ENCODE measurements around the gene PTPRF. TPM values are rescaled to one million over a fixed set of nuclear protein-coding genes. Genes with fewer than 3 reads are reported as not detected.

The PTPRF gene
- polyA plus RNA-seq, 3 donors: not detected

DNA sequence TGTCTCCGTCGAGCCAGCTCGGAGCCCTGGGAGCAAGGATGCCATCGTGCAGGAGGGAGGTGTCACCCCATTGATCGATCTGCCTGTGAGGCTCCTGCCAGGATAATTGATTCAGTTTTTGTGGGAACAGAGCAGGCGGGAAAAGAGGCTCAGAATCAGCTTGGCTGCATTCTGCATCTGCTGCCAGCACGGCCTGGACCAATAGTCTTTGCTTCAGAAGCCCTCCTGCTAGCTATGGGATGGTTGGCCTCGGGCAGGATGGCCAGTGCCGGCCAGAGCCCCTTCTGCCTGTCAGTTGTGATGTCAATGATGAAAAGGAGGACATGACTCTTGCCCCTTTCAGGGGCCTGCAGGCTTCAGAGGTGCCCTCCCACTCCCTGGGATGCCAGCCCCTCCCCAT, 39.6 kb downstream of the PTPRF start:
- Histone ChIP-seq H3K4me1 (ENCODE audit: control insufficient read depth in 1 of 2, insufficient read depth in 2 of 2, low read length in 2 of 2) (peaks cover 8 to 9% of the 10 kb centered on the region in 2 donors), H3K27me3 (ENCODE audit: control insufficient read depth in 2 of 2, insufficient read depth in 2 of 2, low read length in 2 of 2) (peaks cover 0 to 9% of the 10 kb centered on the region in 2 donors), H4K20me1 (ENCODE audit: insufficient read depth, low read length) (no peaks in the 10 kb centered on the region), H3K4me3 (replicated peaks in 1 of 3; ENCODE audit: low read depth in 2 of 3, low read length in 3 of 3) (no peak overlapping the region), H3K9ac (ENCODE audit: insufficient read depth, low read length, poor library complexity, severe bottlenecking) (no peak overlapping the region), H3K27ac (ENCODE audit: low read depth in 1 of 2, low read length in 2 of 2) (no peak overlapping the region), H3K9me3 (replicated peaks in 1 of 2; ENCODE audit: control insufficient read depth in 1 of 2, insufficient read depth in 1 of 2, low read length in 2 of 2) (no peaks in the 10 kb centered on the region), H3K79me2 (ENCODE audit: insufficient read depth, low read length) (no peaks in the 10 kb centered on the region), H2AFZ (ENCODE audit: insufficient read depth, low read depth, low read length, poor library complexity, severe bottlenecking) (no peak overlapping the region), H3K4me2 (replicated peaks; ENCODE audit: extremely low read depth, low read length, poor library complexity, severe bottlenecking) (no peak overlapping the region), H3K36me3 (replicated peaks in 1 of 2; ENCODE audit: control insufficient read depth in 1 of 2, insufficient read depth in 2 of 2, low read length in 2 of 2) (no peaks in the 10 kb centered on the region)
- 87% methylated on average over 8 of the region's 9 CpGs for WGBS (ENCODE audit: insufficient coverage)
- H3K4me3 Mint-ChIP-seq: no peak overlapping the region
- H3K4me1 Mint-ChIP-seq: peaks cover 9% of the 10 kb centered on the region
- peaks cover 3 to 21% (median 13%) of the 10 kb centered on the region in 3 donors for H3K27me3 Mint-ChIP-seq (ENCODE audit: low read depth in 3 of 3)
- no peaks in the 10 kb centered on the region for H3K9me3 Mint-ChIP-seq
- intact Hi-C loops (cut with micrococcal nuclease): no loop called here
- TF ChIP-seq, protein P1, sequence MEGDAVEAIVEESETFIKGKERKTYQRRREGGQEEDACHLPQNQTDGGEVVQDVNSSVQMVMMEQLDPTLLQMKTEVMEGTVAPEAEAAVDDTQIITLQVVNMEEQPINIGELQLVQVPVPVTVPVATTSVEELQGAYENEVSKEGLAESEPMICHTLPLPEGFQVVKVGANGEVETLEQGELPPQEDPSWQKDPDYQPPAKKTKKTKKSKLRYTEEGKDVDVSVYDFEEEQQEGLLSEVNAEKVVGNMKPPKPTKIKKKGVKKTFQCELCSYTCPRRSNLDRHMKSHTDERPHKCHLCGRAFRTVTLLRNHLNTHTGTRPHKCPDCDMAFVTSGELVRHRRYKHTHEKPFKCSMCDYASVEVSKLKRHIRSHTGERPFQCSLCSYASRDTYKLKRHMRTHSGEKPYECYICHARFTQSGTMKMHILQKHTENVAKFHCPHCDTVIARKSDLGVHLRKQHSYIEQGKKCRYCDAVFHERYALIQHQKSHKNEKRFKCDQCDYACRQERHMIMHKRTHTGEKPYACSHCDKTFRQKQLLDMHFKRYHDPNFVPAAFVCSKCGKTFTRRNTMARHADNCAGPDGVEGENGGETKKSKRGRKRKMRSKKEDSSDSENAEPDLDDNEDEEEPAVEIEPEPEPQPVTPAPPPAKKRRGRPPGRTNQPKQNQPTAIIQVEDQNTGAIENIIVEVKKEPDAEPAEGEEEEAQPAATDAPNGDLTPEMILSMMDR (IDR thresholded peaks at IDR 0.05): no peak
- no peak for DNase-seq
- no peaks in the 10 kb centered on the region for H3K36me3 Mint-ChIP-seq
- H3K27ac Mint-ChIP-seq: peak overlapping the region in 1 of 7 donors; percentile 50

DNA sequence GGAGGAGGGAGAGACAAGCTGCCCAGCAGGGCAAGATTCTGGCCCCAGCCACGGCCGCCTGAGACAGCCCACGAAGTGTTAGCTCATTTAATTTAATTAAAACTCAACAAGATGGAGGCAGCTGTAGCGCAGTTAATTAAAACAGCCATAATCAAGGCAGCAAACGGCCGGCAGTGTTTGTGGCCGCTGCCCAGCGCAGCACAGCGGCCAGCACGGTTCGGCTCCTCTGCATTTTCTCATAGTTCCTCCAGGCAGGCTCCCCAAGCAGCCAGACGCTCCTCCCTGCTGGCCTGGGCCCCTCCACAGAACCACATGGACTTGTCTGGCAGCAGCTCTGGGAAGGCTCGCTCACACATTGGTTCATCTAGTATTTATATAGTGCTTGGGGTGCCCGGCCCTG, 40.0 kb downstream of the PTPRF start:
- H3K4me2 ChIP-seq (replicated peaks; ENCODE audit: extremely low read depth, low read length, poor library complexity, severe bottlenecking): no peak overlapping the region
- no peak overlapping the region for H3K9ac ChIP-seq (ENCODE audit: insufficient read depth, low read length, poor library complexity, severe bottlenecking)
- Mint-ChIP-seq H3K36me3 (no peaks in the 10 kb centered on the region), H3K4me1 (peaks cover 12% of the 10 kb centered on the region), H3K4me3 (no peak overlapping the region), H3K9me3 (no peaks in the 10 kb centered on the region), H3K27ac (peak overlapping the region in 1 of 7 donors; percentile 50), H3K27me3 (ENCODE audit: low read depth in 3 of 3) (peaks cover 5 to 17% (median 10%) of the 10 kb centered on the region in 3 donors)
- H3K27ac ChIP-seq (ENCODE audit: low read depth in 1 of 2, low read length in 2 of 2): no peak overlapping the region
- no peak overlapping the region for H2AFZ ChIP-seq (ENCODE audit: insufficient read depth, low read depth, low read length, poor library complexity, severe bottlenecking)
- 96% methylated on average over 9 of the region's 14 CpGs for WGBS (ENCODE audit: insufficient coverage)
- H4K20me1 ChIP-seq (ENCODE audit: insufficient read depth, low read length): no peaks in the 10 kb centered on the region
- TF ChIP-seq, protein P1 (IDR thresholded peaks at IDR 0.05): no peak
- H3K27me3 ChIP-seq (ENCODE audit: control insufficient read depth in 2 of 2, insufficient read depth in 2 of 2, low read length in 2 of 2): peaks cover 0 to 6% of the 10 kb centered on the region in 2 donors
- intact Hi-C loops (cut with micrococcal nuclease): no loop called here
- no peaks in the 10 kb centered on the region for H3K9me3 ChIP-seq (replicated peaks in 1 of 2; ENCODE audit: control insufficient read depth in 1 of 2, insufficient read depth in 1 of 2, low read length in 2 of 2)
- no peaks in the 10 kb centered on the region for H3K36me3 ChIP-seq (replicated peaks in 1 of 2; ENCODE audit: control insufficient read depth in 1 of 2, insufficient read depth in 2 of 2, low read length in 2 of 2)
- H3K4me1 ChIP-seq (ENCODE audit: control insufficient read depth in 1 of 2, insufficient read depth in 2 of 2, low read length in 2 of 2): peaks cover 5% of the 10 kb centered on the region in 2 donors
- H3K4me3 ChIP-seq (replicated peaks in 1 of 3; ENCODE audit: low read depth in 2 of 3, low read length in 3 of 3): no peak overlapping the region
- H3K79me2 ChIP-seq (ENCODE audit: insufficient read depth, low read length): no peaks in the 10 kb centered on the region
- no peak for DNase-seq
